ENCODE data around the gene TRPM4.

DNA sequence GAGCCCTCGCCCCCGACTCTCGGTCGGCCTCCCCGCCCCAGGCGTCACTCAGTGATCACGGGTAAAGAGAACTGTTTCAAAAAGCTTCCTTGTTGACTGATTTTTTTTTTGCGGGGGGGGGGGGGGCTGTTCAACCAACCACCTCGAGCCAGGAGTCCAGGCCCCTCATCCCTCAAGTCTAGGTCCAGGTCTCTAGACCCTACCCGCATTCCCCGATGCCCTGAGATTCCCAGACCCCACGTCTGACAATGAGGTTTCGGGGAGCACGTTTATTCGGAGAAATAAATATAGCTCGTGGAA lies 6.7 kb upstream of the TRPM4 start:
- TF ChIP-seq CTCF (IDR thresholded peaks at IDR 0.05) (no peak), POLR2A (IDR thresholded peaks at IDR 0.05) (no peak)
